NT2/D1 (cell line): ENCODE data around the gene PRR14L.

Experiments used
- YY1 ChIP-seq: IDR thresholded peaks from 2 replicates; pipeline ENCODE4 v1.6.1; 2011; ENCODE audit not compliant: insufficient read length, insufficient read depth
- ZNF274 ChIP-seq: IDR thresholded peaks from 2 replicates; pipeline ENCODE4 v1.6.1; 2011; ENCODE audit warnings: mild to moderate bottlenecking, low read depth, low read length

GRCh38 chr22:31737932-31738331, 12.0 kb downstream of the PRR14L start:
- TF ChIP-seq ZNF274 (no peak), YY1 (no peak)
